Measurements from ENCODE around the gene HERC2. TPM values are rescaled to one million over a fixed set of nuclear protein-coding genes. Genes with fewer than 3 reads are reported as not detected.
"Not testable (repeated sequence)": the region's sequence is repeated elsewhere in the genome, so short reads cannot be mapped to it uniquely, and the experiment has no call there.

HERC2 gene
- total RNA-seq, 2 experiments from 2014 or later = 26.8 to 35.0 TPM

DNA sequence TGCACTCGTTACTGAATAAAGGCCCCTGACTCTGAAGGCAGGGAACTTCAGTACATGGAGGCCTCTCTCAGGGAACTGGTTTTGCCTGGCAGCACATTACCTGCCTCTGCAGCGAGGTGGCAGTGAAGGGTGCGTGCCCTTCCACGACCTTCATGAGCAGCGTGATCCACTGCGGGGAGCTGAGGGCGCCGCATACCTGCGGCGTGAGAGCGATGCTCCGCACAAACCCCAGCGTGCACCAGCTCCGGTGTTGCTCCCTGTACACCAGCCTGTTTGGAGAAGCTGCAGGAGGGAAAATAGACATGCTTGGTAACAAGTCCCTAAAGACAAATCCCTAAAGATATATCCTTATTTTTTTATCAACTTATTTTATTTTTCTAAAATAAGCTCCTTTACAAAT, 106.5 kb downstream of the HERC2 start:
- CTCF ChIA-PET = interaction anchor here (0.7 kb wide), 1 partner anchor 118 kb away, joined by 3 read pairs; no protein-coding TSS in a partner anchor
- H3K27me3 Mint-ChIP-seq; intact Hi-C loops (cut with DNase I, micrococcal nuclease); H3K9me3 Mint-ChIP-seq (ENCODE audit: low read depth); H3K4me1 Mint-ChIP-seq; H3K27ac Mint-ChIP-seq; POLR2A ChIA-PET; DNase-seq; H3K4me3 Mint-ChIP-seq; ATAC-seq: not testable (repeated sequence)
- H3K36me3 Mint-ChIP-seq (ENCODE audit: low read depth) = peaks cover 18% of the 10 kb centered on the region

DNA sequence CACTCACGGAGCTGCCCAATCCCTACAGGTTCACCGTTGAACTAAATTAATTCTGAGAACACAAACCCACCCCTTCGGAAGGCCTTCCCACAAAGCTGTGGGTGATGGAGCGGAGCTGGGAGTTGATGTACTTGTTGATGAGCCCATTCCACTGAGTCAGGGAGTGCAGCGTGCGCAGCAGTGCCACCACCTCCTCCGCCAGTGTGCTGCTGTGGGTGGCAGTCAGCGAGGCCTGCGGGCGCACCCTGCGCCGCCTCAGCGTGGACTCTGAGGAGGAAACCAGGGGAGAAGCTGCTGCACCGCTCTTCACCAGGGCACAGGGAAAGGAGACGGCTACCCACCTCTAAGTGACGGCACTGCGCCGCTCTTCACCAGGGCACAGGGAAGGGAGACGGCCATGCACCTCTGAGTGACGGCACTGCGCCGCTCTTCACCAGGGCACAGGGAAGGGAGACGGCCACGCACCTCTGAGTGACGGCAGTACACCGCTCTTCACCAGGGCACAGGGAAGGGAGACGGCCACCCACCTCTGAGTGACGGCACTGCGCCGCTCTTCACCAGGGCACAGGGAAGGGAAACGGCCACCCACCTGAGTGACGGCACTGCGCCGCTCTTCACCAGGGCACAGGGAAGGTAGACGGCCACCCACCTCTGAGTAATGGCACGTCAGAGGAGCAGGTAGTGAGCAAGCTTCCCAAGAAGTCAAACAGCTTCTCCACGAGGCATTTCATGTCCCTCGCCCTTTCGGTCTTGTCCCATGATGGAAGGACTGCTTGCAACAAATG, 107.8 kb downstream of the HERC2 start:
- peaks cover 13% of the 10 kb centered on the region for H3K36me3 Mint-ChIP-seq (ENCODE audit: low read depth)
- H3K4me3 Mint-ChIP-seq; H3K27ac Mint-ChIP-seq; H3K4me1 Mint-ChIP-seq; POLR2A ChIA-PET; ATAC-seq; H3K27me3 Mint-ChIP-seq; DNase-seq; CTCF ChIA-PET; intact Hi-C loops (cut with DNase I, micrococcal nuclease); H3K9me3 Mint-ChIP-seq (ENCODE audit: low read depth): not testable (repeated sequence)

DNA sequence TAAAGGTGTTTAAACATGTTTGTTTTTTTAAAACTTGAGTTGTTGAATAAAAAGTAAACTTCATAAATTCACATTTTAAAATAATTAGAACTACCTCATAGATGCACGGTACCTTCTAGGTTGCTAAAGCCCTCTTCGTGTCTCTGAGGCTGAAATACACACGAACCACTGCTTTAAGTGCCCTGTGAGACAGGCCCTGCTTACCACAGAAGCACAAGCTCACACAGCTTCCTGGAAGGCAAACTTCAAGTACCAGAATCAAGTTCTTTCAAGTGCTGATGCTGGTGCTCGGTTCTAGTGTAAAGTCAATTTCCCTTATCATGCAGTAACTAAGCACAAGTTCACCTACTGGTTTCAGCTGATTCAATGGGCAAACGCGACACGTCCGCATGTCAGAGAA, 108.6 kb downstream of the HERC2 start:
- POLR2A ChIA-PET; H3K27me3 Mint-ChIP-seq; DNase-seq; intact Hi-C loops (cut with DNase I, micrococcal nuclease); CTCF ChIA-PET; H3K36me3 Mint-ChIP-seq (ENCODE audit: low read depth); H3K27ac Mint-ChIP-seq; H3K4me1 Mint-ChIP-seq; ATAC-seq; H3K4me3 Mint-ChIP-seq; H3K9me3 Mint-ChIP-seq (ENCODE audit: low read depth): not testable (repeated sequence)

DNA sequence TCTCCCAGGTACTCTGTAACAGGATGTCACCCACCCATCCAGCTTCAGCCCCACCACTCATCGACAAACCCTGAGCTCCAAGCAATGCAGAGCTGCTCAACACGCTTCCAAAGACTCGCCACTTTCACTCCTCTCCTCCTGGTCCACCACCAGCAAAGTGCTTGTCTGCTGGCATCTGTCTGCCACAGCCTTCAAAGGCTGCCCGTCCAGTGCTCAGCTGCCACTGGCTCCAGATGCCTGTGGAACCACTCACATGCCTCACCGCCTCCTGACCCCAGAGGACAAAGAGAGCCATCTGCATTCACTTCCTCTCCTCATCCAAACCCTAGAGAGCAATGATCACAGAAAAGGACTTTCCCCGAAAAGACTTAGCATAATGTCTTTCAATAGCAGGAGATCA, 113.4 kb downstream of the HERC2 start:
- POLR2A ChIA-PET = no interaction called here
- CTCF ChIA-PET = interaction anchor here (0.6 to 1.2 kb wide), 2 partner anchors 82 to 215 kb away, joined by 3 to 4 read pairs; no protein-coding TSS in a partner anchor
- H3K27ac Mint-ChIP-seq = no peak overlapping the region

DNA sequence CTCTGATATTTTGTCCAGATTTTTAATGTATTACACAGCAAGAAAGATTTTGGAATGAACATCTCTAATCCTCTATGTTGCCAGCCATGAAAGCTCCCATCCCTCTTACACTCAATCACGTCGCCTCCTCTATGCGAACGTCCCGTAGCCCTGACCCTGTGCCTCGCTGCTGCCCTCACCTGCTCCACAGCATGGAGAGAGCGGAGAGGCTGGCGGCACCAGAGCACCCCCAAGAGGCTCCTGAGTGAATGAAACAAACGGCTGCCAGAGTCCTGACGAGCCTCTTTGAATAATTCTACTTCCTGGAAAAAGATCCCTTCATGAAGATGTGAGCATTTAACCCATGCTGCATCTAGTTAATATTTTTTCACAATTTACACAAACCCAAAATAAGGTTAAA, 116.3 kb downstream of the HERC2 start:
- H3K9me3 Mint-ChIP-seq (ENCODE audit: low read depth); H3K4me3 Mint-ChIP-seq; H3K4me1 Mint-ChIP-seq; DNase-seq; H3K27me3 Mint-ChIP-seq; CTCF ChIA-PET; H3K27ac Mint-ChIP-seq; POLR2A ChIA-PET: not testable (repeated sequence)
- intact Hi-C loops (cut with DNase I, micrococcal nuclease) = loop anchor here in 1 of 2 experiments (5.0 kb wide), 1 partner anchor 33 kb away; no protein-coding TSS in a partner anchor
- H3K36me3 Mint-ChIP-seq (ENCODE audit: low read depth) = peaks cover 16% of the 10 kb centered on the region
- ATAC-seq = peak; percentile 76

More for the DNA sequence above, 113.4 kb downstream of the HERC2 start:
- H3K4me1 Mint-ChIP-seq = no peaks in the 10 kb centered on the region
- no peak overlapping the region for H3K4me3 Mint-ChIP-seq
- no peaks in the 10 kb centered on the region for H3K9me3 Mint-ChIP-seq (ENCODE audit: low read depth)
- intact Hi-C loops (cut with DNase I, micrococcal nuclease) = loop anchor here in 1 of 2 experiments (5.0 kb wide), 1 partner anchor 36 kb away; no protein-coding TSS in a partner anchor
- peaks cover 9% of the 10 kb centered on the region for H3K36me3 Mint-ChIP-seq (ENCODE audit: low read depth)
- ATAC-seq = no peak
- no peak for DNase-seq
- no peaks in the 10 kb centered on the region for H3K27me3 Mint-ChIP-seq

DNA sequence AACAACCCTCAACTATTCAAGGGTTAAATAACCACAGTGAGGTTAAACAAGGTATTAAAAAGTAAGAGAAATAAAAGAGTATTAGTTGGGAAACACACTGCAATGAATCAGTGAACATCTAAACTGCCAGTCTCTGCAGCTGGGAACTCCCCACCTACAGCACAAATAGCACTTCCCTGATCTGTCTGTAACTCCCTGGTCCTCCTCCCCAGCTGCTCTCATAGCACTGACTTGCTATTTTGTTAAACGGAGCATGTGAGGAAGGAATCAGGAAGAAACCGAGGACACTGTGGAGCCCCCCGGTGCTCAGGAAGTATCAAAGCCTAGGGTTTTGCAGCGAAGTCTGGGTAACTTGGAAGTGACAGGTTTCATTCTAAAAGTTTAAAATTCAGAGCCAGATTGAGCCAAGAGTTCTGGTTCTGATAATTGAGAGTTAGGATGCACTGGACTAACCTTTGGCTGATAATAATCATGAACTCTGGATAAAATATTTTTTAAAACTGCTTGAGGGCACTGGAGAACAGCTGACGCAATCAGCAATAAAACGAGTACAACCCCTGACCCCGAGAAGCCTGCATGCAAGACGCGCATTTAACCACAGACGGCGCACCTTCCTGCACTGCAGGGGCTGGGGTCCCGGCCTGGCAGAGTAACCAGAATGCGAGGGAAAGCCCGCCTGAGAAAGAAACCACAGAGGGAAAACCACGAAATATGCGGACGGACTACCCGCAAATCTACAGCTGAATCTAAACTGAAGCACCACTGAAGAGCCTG, 118.7 kb downstream of the HERC2 start:
- POLR2A ChIA-PET; CTCF ChIA-PET; DNase-seq; H3K27ac Mint-ChIP-seq; H3K4me1 Mint-ChIP-seq; H3K4me3 Mint-ChIP-seq; ATAC-seq; H3K27me3 Mint-ChIP-seq; intact Hi-C loops (cut with DNase I, micrococcal nuclease); H3K9me3 Mint-ChIP-seq (ENCODE audit: low read depth): not testable (repeated sequence)
- peaks cover 18% of the 10 kb centered on the region for H3K36me3 Mint-ChIP-seq (ENCODE audit: low read depth)

DNA sequence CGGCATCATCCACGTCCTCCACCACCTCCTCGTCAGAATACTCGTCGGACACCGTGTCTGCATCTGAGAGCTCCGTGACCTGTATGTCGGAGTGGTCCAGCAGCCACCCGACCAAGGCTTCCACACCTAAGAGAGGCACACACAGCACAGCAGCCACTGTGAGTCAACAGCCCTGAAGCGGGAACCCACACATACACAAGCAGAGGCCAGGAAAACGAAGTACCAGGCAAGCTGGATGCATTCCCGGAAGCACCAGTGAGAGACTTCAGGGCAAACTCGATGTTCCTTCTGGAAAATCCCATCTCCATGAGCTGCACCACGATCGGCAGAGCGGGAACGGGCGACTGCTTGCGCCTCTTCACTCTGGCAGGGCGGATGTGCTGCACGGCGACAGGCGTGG, 119.9 kb downstream of the HERC2 start:
- H3K9me3 Mint-ChIP-seq (ENCODE audit: low read depth); H3K27me3 Mint-ChIP-seq; ATAC-seq; H3K4me3 Mint-ChIP-seq; POLR2A ChIA-PET; CTCF ChIA-PET; H3K27ac Mint-ChIP-seq; H3K4me1 Mint-ChIP-seq; DNase-seq; intact Hi-C loops (cut with DNase I, micrococcal nuclease): not testable (repeated sequence)
- peaks cover 22% of the 10 kb centered on the region for H3K36me3 Mint-ChIP-seq (ENCODE audit: low read depth)

DNA sequence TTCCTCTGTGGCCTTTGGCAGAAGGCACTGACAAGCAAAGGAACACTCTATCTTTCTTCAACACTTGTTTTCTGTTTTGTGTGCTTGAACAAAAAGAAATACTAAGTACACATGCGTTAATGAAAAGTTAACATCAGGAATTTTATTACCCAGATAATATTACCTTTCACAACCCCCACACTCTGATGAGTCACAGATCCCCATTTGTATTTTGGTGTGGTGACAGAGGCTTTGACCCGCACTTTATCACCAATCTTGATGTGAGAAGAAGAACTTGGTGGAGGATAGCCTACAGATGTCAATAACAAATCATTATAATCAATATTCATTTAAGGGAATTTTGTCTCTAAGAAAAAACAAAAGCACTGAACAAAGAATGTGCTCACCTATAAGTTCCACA, 123.8 kb downstream of the HERC2 start:
- peaks cover 25% of the 10 kb centered on the region for H3K36me3 Mint-ChIP-seq (ENCODE audit: low read depth)
- ATAC-seq; H3K4me3 Mint-ChIP-seq; H3K27ac Mint-ChIP-seq; POLR2A ChIA-PET; CTCF ChIA-PET; H3K4me1 Mint-ChIP-seq; H3K9me3 Mint-ChIP-seq (ENCODE audit: low read depth); H3K27me3 Mint-ChIP-seq; DNase-seq: not testable (repeated sequence)
- intact Hi-C loops (cut with DNase I, micrococcal nuclease) = loop anchor here in 1 of 2 experiments (10.0 kb wide), 1 partner anchor 73 kb away; no protein-coding TSS in a partner anchor

DNA sequence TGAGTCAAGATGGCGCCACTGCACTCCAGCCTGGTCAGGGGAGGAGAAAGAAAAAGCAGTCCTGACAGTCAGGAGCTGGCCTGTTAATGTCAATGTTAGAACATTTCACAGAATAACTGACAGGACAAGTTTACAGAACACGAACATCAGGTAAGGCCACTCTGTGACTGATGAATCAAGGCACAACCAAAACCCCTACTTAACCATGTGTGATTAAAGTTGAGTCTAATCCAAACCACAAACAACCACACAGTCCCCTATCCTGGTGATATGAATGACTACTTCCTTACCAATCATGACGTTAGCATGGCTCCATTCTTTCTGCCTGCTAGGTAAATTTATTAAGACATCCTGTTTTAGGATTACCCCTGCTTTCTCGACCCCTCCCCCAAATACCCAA, 124.3 kb downstream of the HERC2 start:
- H3K4me1 Mint-ChIP-seq = not testable (repeated sequence)
- H3K36me3 Mint-ChIP-seq (ENCODE audit: low read depth) = peaks cover 25% of the 10 kb centered on the region
- peak; percentile 61 for ATAC-seq

DNA sequence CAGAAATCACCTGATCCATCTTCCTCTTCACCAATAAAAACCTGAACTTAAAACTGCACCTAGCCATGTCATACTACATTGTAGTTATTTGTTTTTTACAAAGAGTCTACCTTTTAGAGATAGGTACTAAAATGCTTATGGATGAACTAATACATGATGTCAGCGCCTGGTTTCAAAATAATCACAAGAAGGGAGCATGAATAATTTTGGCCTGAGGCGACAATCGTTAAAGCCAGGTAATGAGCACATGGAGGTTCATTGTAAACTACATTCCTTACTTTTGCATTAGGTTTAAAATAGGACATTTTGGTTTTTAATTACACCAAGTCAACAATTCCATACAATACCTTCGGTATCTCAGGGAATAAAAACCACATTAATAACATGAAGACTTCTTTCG, 125.4 kb downstream of the HERC2 start:
- intact Hi-C loops (cut with DNase I, micrococcal nuclease) = loop anchor here in 1 of 2 experiments (10.0 kb wide), 1 partner anchor 72 kb away; no protein-coding TSS in a partner anchor
- H3K9me3 Mint-ChIP-seq (ENCODE audit: low read depth); CTCF ChIA-PET; H3K4me3 Mint-ChIP-seq; H3K27me3 Mint-ChIP-seq; DNase-seq; H3K4me1 Mint-ChIP-seq; POLR2A ChIA-PET; ATAC-seq; H3K27ac Mint-ChIP-seq: not testable (repeated sequence)
- peaks cover 28% of the 10 kb centered on the region for H3K36me3 Mint-ChIP-seq (ENCODE audit: low read depth)

More for the DNA sequence above, 124.3 kb downstream of the HERC2 start:
- H3K4me3 Mint-ChIP-seq; DNase-seq; H3K9me3 Mint-ChIP-seq (ENCODE audit: low read depth); POLR2A ChIA-PET; H3K27ac Mint-ChIP-seq; CTCF ChIA-PET; H3K27me3 Mint-ChIP-seq: not testable (repeated sequence)
- intact Hi-C loops (cut with DNase I, micrococcal nuclease) = loop anchor here in 1 of 2 experiments (10.0 kb wide), 1 partner anchor 73 kb away; no protein-coding TSS in a partner anchor

DNA sequence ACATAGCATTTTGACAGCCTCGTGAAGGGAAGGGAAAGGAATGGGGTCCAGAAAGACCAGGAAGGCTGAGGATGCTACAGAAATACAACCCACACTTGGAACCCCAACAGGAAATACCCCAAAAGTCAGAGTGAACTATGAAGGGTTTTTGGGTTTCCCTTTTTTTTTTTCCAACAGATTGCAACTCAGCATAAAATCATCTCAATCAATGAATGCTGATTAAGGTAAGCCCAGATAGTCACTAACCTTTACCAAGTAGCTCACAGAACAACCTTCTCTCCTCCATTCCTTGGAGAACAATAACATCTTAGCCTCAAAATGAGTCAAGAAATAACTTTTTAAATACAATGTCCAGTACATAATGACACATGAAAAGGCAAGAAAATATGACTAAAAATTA, 129.2 kb downstream of the HERC2 start:
- Mint-ChIP-seq H3K27me3 (no peaks in the 10 kb centered on the region), H3K27ac (no peak overlapping the region), H3K9me3 (ENCODE audit: low read depth) (no peaks in the 10 kb centered on the region), H3K4me1 (no peaks in the 10 kb centered on the region), H3K36me3 (ENCODE audit: low read depth) (peaks cover 30% of the 10 kb centered on the region), H3K4me3 (no peak overlapping the region)
- POLR2A ChIA-PET = no interaction called here
- CTCF ChIA-PET = no interaction called here
- DNase-seq (no peak), ATAC-seq (no peak)
- intact Hi-C loops (cut with DNase I, micrococcal nuclease) = loop anchor here in 1 of 2 experiments (10.0 kb wide), 1 partner anchor 68 kb away; no protein-coding TSS in a partner anchor
